CD8-positive, alpha-beta memory T cell (primary cell): Measurements from ENCODE around the gene XIRP1. TPM values are rescaled to one million over a fixed set of nuclear protein-coding genes. Genes with fewer than 3 reads are reported as not detected.
A peak's percentile ranks its signal among the peaks of the same experiment; 100 is the strongest.

ENCODE experiments used
- CTCF ChIA-PET: fragments of 350-600 bp; sonication (Branson Sonifier 250); formaldehyde crosslinking; loops from one replicate; lab custom pipeline; 2021; ENCODE audit warnings: antibody characterized with exemption; lab: Charles Lee
- POLR2A ChIA-PET: fragments of 350-600 bp; sonication (Branson Sonifier 250); formaldehyde crosslinking; loops from one replicate; lab custom pipeline; 2021; ENCODE audit warnings: antibody characterized with exemption; lab: Charles Lee
- DNase-seq, 5 donors: peaks; one replicate each; pipeline versions ENCODE4 v3.0.0 to v3.0.0-alpha.2; 2020 to 2022; ENCODE audit warnings: mixed read lengths in 1 of 5
- H3K27ac ChIP-seq: one replicate; pipeline ENCODE4 v1.7.0; 2013; ENCODE audit warnings: low read depth, mild to moderate bottlenecking, low read length, moderate library complexity
- H3K27me3 ChIP-seq: 2 replicates; pipeline ENCODE4 v1.7.0; 2013; ENCODE audit warnings: low read length, mild to moderate bottlenecking; ENCODE audit not compliant: insufficient read depth, poor library complexity, severe bottlenecking
- H3K36me3 ChIP-seq: 2 replicates; pipeline ENCODE4 v1.7.0; 2013; ENCODE audit warnings: mild to moderate bottlenecking, low read length, moderate library complexity; ENCODE audit not compliant: insufficient read depth
- H3K4me1 ChIP-seq: 2 replicates; pipeline ENCODE4 v1.7.0; 2013; ENCODE audit warnings: mild to moderate bottlenecking, low read length, moderate library complexity; ENCODE audit not compliant: insufficient read depth
- H3K4me3 ChIP-seq: 2 replicates; pipeline ENCODE4 v1.7.0; 2013; ENCODE audit warnings: mild to moderate bottlenecking, low read length
- H3K9me3 ChIP-seq: 2 replicates; pipeline ENCODE4 v1.7.0; 2013; ENCODE audit warnings: mild to moderate bottlenecking, low read length
- H3K27ac Mint-ChIP-seq, 8 donors: one replicate each; pipeline ENCODE4 v1.8.0; 2020 to 2021; ENCODE audit warnings: mixed read lengths in 8 of 8, mild to moderate bottlenecking in 6 of 8, inconsistent platforms in 3 of 8, moderate library complexity in 3 of 8
- H3K27me3 Mint-ChIP-seq, 2 donors: one replicate each; pipeline ENCODE4 v1.8.0; 2020 to 2021; ENCODE audit warnings: mixed read lengths in 2 of 2, mild to moderate bottlenecking in 1 of 2, moderate library complexity in 1 of 2
- H3K36me3 Mint-ChIP-seq, 3 donors: one replicate each; pipeline ENCODE4 v1.8.0; 2020 to 2021; ENCODE audit warnings: mixed read lengths in 3 of 3, inconsistent platforms in 1 of 3, mild to moderate bottlenecking in 1 of 3
- H3K4me1 Mint-ChIP-seq, 3 donors: one replicate each; pipeline ENCODE4 v1.8.0; 2020 to 2021; ENCODE audit warnings: mixed read lengths in 3 of 3, inconsistent platforms in 1 of 3, mild to moderate bottlenecking in 1 of 3
- H3K4me3 Mint-ChIP-seq, 7 donors: one replicate each; pipeline ENCODE4 v1.8.0; 2020 to 2021; ENCODE audit warnings: mixed read lengths in 7 of 7, mild to moderate bottlenecking in 6 of 7, moderate library complexity in 4 of 7, inconsistent platforms in 2 of 7
- H3K9me3 Mint-ChIP-seq, 5 donors: one replicate each; pipeline ENCODE4 v1.8.0; 2020 to 2022; ENCODE audit warnings: mixed read lengths in 5 of 5, mild to moderate bottlenecking in 3 of 5, moderate library complexity in 2 of 5, inconsistent platforms in 1 of 5
- polyA plus RNA-seq: library from polyadenylated mRNA; unstranded; fragments of 300-500 nt; fragmentation: Illumina TruSeq; gene quantifications from one replicate; pipeline ENCODE4 v1.2.3, GENCODE V29; 2021
- total RNA-seq, 2 experiments: library from RNA; stranded (reverse); gene quantifications; one replicate each; pipeline ENCODE4 v1.2.3, GENCODE V29; 2021

The XIRP1 gene
- total and polyA plus RNA-seq, 3 experiments from 2014 or later, result 4.1 to 5.3 TPM; not detected in 1

GRCh38 chr3:39208463-39209055 lies 16.2 kb upstream of the XIRP1 start:
- H3K9me3 ChIP-seq, result no peaks in the 10 kb centered on the region
- peak in 4 of 5 donors; percentile 8 to 38 (median 32) for DNase-seq
- Mint-ChIP-seq H3K27ac (peak overlapping the region in 2 of 8 donors; percentile 45 to 66), H3K4me1 (peaks cover 12 to 23% (median 20%) of the 10 kb centered on the region in 3 donors), H3K27me3 (peaks cover 8 to 13% of the 10 kb centered on the region in 2 donors), H3K36me3 (peaks cover 0 to 2% (median 0%) of the 10 kb centered on the region in 3 donors), H3K4me3 (no peak overlapping the region), H3K9me3 (peaks cover 0 to 2% (median 0%) of the 10 kb centered on the region in 5 donors)
- H3K4me3 ChIP-seq, result no peak overlapping the region
- ChIA-PET CTCF (interaction anchor here (2.1 to 4.8 kb wide), 2 partner anchors 79 to 83 kb away, joined by 11 to 28 read pairs; no protein-coding TSS in a partner anchor), POLR2A (no interaction called here)
- H3K4me1 ChIP-seq, result peaks cover 4% of the 10 kb centered on the region
- no peaks in the 10 kb centered on the region for H3K36me3 ChIP-seq
- H3K27ac ChIP-seq, result no peak overlapping the region
- H3K27me3 ChIP-seq, result no peaks in the 10 kb centered on the region

GRCh38 chr3:39207361-39208186 lies 15.2 kb upstream of the XIRP1 start:
- ChIA-PET POLR2A (no interaction called here), CTCF (interaction anchor here (2.1 to 4.8 kb wide), 2 partner anchors 80 to 84 kb away, joined by 11 to 28 read pairs; no protein-coding TSS in a partner anchor)
- H3K9me3 Mint-ChIP-seq, result peaks cover 0 to 2% (median 0%) of the 10 kb centered on the region in 5 donors
- peaks cover 12 to 23% (median 20%) of the 10 kb centered on the region in 3 donors for H3K4me1 Mint-ChIP-seq
- peaks cover 0 to 8% (median 0%) of the 10 kb centered on the region in 3 donors for H3K36me3 Mint-ChIP-seq
- no peaks in the 10 kb centered on the region for H3K36me3 ChIP-seq
- H3K27ac Mint-ChIP-seq, result peak overlapping the region in 1 of 8 donors; percentile 66
- H3K27ac ChIP-seq, result no peak overlapping the region
- H3K4me3 Mint-ChIP-seq, result no peak overlapping the region
- H3K27me3 Mint-ChIP-seq, result peaks cover 14 to 21% of the 10 kb centered on the region in 2 donors
- H3K9me3 ChIP-seq, result no peaks in the 10 kb centered on the region
- H3K27me3 ChIP-seq, result no peaks in the 10 kb centered on the region
- H3K4me3 ChIP-seq, result no peak overlapping the region
- DNase-seq, result no peak
- H3K4me1 ChIP-seq, result peaks cover 4% of the 10 kb centered on the region

- Histone ChIP-seq H3K27me3 (no peaks in the 10 kb centered on the region), H3K9me3 (no peaks in the 10 kb centered on the region), H3K4me1 (peaks cover 4% of the 10 kb centered on the region), H3K36me3 (no peaks in the 10 kb centered on the region), H3K27ac (no peak overlapping the region), H3K4me3 (no peak overlapping the region)
- DNase-seq, result no peak
- H3K27ac Mint-ChIP-seq, result no peak overlapping the region
- H3K4me1 Mint-ChIP-seq, result peaks cover 12 to 23% (median 20%) of the 10 kb centered on the region in 3 donors
- H3K4me3 Mint-ChIP-seq, result no peak overlapping the region
- CTCF ChIA-PET, result interaction anchor here (1.3 to 2.4 kb wide), 3 partner anchors 82 to 85 kb away, joined by 3 to 9 read pairs (median 5); no protein-coding TSS in a partner anchor
- POLR2A ChIA-PET, result no interaction called here
- H3K9me3 Mint-ChIP-seq, result peaks cover 0 to 2% (median 0%) of the 10 kb centered on the region in 5 donors
- peaks cover 0 to 8% (median 0%) of the 10 kb centered on the region in 3 donors for H3K36me3 Mint-ChIP-seq
- peaks cover 19 to 30% of the 10 kb centered on the region in 2 donors for H3K27me3 Mint-ChIP-seq
Observed at GRCh38 chr3:39205919-39206516, 13.6 kb upstream of the XIRP1 start.

GRCh38 chr3:39205131-39205530 lies 12.7 kb upstream of the XIRP1 start:
- Mint-ChIP-seq H3K4me3 (no peak overlapping the region), H3K4me1 (peaks cover 10 to 18% (median 17%) of the 10 kb centered on the region in 3 donors), H3K27ac (no peak overlapping the region), H3K9me3 (peaks cover 0 to 2% (median 0%) of the 10 kb centered on the region in 5 donors), H3K36me3 (peaks cover 0 to 8% (median 0%) of the 10 kb centered on the region in 3 donors), H3K27me3 (peaks cover 19 to 32% of the 10 kb centered on the region in 2 donors)
- peaks cover 4% of the 10 kb centered on the region for H3K4me1 ChIP-seq
- DNase-seq, result no peak
- POLR2A ChIA-PET, result no interaction called here
- no peaks in the 10 kb centered on the region for H3K36me3 ChIP-seq
- no peak overlapping the region for H3K4me3 ChIP-seq
- CTCF ChIA-PET, result interaction anchor here (1.3 to 2.4 kb wide), 2 partner anchors 83 to 86 kb away, joined by 5 to 9 read pairs; no protein-coding TSS in a partner anchor
- H3K9me3 ChIP-seq, result no peaks in the 10 kb centered on the region
- H3K27me3 ChIP-seq, result no peaks in the 10 kb centered on the region
- H3K27ac ChIP-seq, result no peak overlapping the region

- Mint-ChIP-seq H3K9me3 (peaks cover 0 to 2% (median 0%) of the 10 kb centered on the region in 5 donors), H3K36me3 (peaks cover 0 to 8% (median 0%) of the 10 kb centered on the region in 3 donors), H3K4me1 (peaks cover 7 to 8% (median 8%) of the 10 kb centered on the region in 3 donors), H3K4me3 (no peak overlapping the region), H3K27me3 (peaks cover 19 to 32% of the 10 kb centered on the region in 2 donors), H3K27ac (no peak overlapping the region)
- Histone ChIP-seq H3K9me3 (no peaks in the 10 kb centered on the region), H3K4me3 (no peak overlapping the region), H3K27me3 (no peaks in the 10 kb centered on the region), H3K27ac (no peak overlapping the region), H3K36me3 (no peaks in the 10 kb centered on the region), H3K4me1 (peaks cover 4% of the 10 kb centered on the region)
- CTCF ChIA-PET, result interaction anchor here (1.5 to 2.6 kb wide), 4 partner anchors 13 to 88 kb away, joined by 4 to 14 read pairs (median 10); partner anchors contain the start of gene XIRP1
- POLR2A ChIA-PET, result no interaction called here
- DNase-seq, result no peak
Observed at GRCh38 chr3:39203860-39204259, 11.5 kb upstream of the XIRP1 start.

GRCh38 chr3:39203402-39203801 lies 11.0 kb upstream of the XIRP1 start:
- Histone ChIP-seq H3K9me3 (no peaks in the 10 kb centered on the region), H3K4me1 (peaks cover 3% of the 10 kb centered on the region), H3K27ac (no peak overlapping the region), H3K4me3 (no peak overlapping the region), H3K27me3 (no peaks in the 10 kb centered on the region), H3K36me3 (no peaks in the 10 kb centered on the region)
- peaks cover 0 to 2% (median 0%) of the 10 kb centered on the region in 5 donors for H3K9me3 Mint-ChIP-seq
- peaks cover 3 to 4% (median 4%) of the 10 kb centered on the region in 3 donors for H3K4me1 Mint-ChIP-seq
- ChIA-PET CTCF (interaction anchor here (1.5 to 2.6 kb wide), 3 partner anchors 13 to 89 kb away, joined by 4 to 14 read pairs (median 12); partner anchors contain the start of gene XIRP1), POLR2A (no interaction called here)
- DNase-seq, result no peak
- peak overlapping the region in 1 of 8 donors; percentile 74 for H3K27ac Mint-ChIP-seq
- H3K4me3 Mint-ChIP-seq, result no peak overlapping the region
- peaks cover 19 to 32% of the 10 kb centered on the region in 2 donors for H3K27me3 Mint-ChIP-seq
- H3K36me3 Mint-ChIP-seq, result peaks cover 0 to 8% (median 0%) of the 10 kb centered on the region in 3 donors

GRCh38 chr3:39202094-39202493 lies 9.7 kb upstream of the XIRP1 start:
- Histone ChIP-seq H3K9me3 (no peaks in the 10 kb centered on the region), H3K36me3 (no peaks in the 10 kb centered on the region), H3K27me3 (no peaks in the 10 kb centered on the region), H3K4me3 (no peak overlapping the region), H3K27ac (no peak overlapping the region), H3K4me1 (no peaks in the 10 kb centered on the region)
- Mint-ChIP-seq H3K9me3 (peaks cover 0 to 2% (median 0%) of the 10 kb centered on the region in 5 donors), H3K36me3 (peaks cover 0 to 8% (median 0%) of the 10 kb centered on the region in 3 donors), H3K27me3 (peaks cover 19 to 33% of the 10 kb centered on the region in 2 donors), H3K4me3 (no peak overlapping the region), H3K27ac (peak overlapping the region in 1 of 8 donors; percentile 27), H3K4me1 (no peaks in the 10 kb centered on the region)
- CTCF ChIA-PET, result interaction anchor here (1.0 to 2.6 kb wide), 3 partner anchors 11 to 90 kb away, joined by 3 to 14 read pairs (median 12); partner anchors contain the start of gene XIRP1
- DNase-seq, result no peak
- POLR2A ChIA-PET, result no interaction called here
